ENCODE results near the gene SERPINB6.
A peak's percentile ranks its signal among the peaks of the same experiment; 100 is the strongest.
"Not testable (repeated sequence)": the region's sequence is repeated elsewhere in the genome, so short reads cannot be mapped to it uniquely, and the experiment has no call there.

The SERPINB6 gene

DNA sequence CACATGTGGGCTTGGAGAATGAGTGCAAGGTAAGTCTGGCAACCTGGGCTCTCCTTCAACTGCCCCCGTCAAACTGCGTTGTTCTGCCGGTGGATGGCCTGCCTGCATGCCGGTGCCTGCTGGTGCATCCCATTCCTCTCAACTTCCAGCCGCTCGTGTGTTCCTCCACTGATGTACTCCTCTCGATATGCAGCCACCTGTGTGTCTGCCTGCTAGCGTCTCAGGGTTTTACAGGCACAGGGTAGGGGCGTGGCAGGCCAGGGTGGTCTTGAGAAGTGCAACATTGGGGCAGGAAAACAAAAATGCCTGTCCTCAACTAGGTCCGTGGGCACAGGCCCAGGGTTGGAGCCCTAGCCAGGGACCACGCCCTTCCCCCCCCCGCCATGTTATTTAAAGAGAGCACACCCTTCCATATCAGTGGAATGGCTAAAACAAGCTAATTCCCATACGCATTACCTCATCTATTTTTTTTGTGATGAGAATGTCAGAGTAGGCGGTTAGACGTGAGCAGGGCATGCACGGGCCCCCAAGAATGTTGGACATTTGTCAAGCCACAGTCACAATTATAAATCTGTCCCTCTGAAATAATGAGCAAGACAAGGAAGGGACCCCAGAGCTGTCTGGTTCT lies 33.2 kb downstream of the SERPINB6 start:
- H3K27me3 ChIP-seq (replicated peaks), result no peaks in the 10 kb centered on the region
- TF ChIP-seq, protein P1, sequence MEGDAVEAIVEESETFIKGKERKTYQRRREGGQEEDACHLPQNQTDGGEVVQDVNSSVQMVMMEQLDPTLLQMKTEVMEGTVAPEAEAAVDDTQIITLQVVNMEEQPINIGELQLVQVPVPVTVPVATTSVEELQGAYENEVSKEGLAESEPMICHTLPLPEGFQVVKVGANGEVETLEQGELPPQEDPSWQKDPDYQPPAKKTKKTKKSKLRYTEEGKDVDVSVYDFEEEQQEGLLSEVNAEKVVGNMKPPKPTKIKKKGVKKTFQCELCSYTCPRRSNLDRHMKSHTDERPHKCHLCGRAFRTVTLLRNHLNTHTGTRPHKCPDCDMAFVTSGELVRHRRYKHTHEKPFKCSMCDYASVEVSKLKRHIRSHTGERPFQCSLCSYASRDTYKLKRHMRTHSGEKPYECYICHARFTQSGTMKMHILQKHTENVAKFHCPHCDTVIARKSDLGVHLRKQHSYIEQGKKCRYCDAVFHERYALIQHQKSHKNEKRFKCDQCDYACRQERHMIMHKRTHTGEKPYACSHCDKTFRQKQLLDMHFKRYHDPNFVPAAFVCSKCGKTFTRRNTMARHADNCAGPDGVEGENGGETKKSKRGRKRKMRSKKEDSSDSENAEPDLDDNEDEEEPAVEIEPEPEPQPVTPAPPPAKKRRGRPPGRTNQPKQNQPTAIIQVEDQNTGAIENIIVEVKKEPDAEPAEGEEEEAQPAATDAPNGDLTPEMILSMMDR (IDR thresholded peaks at IDR 0.05; ENCODE audit: low read depth, low read length, missing control alignments), result no peak
- H3K27ac ChIP-seq, result no peak overlapping the region
- no peak overlapping the region for H3K4me3 ChIP-seq (ENCODE audit: low read depth, low read length)
- in situ Hi-C loops (cut with HindIII; ENCODE audit: low pct_ligation_motif_present, low sequenced_read_pairs), result no loop called here
- H3K36me3 ChIP-seq (replicated peaks), result no peaks in the 10 kb centered on the region
- no peak for DNase-seq

DNA sequence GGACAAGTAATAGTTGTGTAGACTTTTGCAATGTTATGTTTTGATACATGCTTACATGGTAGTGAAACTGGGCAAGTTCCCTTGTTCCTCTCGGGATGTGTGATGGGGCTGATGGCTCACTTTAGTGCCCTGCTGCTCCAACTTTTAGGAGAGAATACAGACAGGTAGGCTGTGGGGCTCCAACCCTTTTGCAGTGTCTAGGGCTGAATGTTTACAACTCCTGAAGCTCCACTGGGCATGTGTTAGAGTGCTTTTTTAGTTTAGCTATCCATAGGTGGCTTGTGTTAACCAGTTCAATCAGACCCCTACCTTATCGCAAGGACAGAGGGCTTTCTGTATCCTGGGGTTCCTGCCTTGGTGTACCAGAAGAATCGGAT lies 33.8 kb downstream of the SERPINB6 start:
- in situ Hi-C loops (cut with HindIII; ENCODE audit: low pct_ligation_motif_present, low sequenced_read_pairs), result no loop called here
- Histone ChIP-seq H3K36me3 (replicated peaks) (no peaks in the 10 kb centered on the region), H3K27ac (no peak overlapping the region), H3K27me3 (replicated peaks) (no peaks in the 10 kb centered on the region), H3K4me3 (ENCODE audit: low read depth, low read length) (no peak overlapping the region)
- DNase-seq, result no peak
- TF ChIP-seq, protein P1 (IDR thresholded peaks at IDR 0.05; ENCODE audit: low read depth, low read length, missing control alignments), result no peak

DNA sequence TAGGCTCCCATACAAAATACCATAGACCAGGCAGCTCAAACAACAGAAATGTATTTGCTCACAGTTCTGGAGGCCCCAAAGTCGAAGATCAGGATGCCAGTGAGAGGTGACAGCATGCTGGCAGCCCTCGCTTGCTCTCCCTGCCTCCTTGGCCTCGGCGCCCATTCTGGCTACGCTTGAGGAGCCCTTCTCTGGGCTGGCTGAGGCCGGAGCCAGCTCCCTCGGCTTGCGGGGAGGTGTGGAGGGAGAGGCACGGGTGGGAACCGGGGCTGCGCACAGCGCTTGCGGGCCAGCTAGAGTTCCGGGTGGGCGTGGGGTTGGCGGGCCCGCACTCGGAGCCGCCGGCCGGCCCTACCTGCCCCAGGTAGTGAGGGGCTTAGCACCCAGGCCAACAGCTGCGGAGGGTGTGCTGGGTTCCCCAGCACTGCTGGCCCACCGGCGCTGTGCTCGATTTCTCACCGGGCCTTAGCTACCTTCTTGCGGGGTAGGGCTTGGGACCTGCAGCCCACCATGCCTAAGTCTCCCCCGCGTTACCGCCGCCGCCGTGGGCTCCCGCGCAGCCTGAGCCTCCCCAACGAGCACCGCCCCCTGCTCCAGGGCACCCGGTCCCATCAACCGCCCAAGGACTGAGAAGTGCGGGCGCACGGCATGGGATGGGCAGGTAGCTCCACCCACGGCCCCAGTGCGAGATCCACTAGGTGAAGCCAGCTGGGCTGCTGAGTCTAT lies 35.6 kb downstream of the SERPINB6 start:
- DNase-seq, result no peak
- H3K4me3 ChIP-seq (ENCODE audit: low read depth, low read length), result no peak overlapping the region
- H3K27me3 ChIP-seq (replicated peaks), result no peaks in the 10 kb centered on the region
- H3K27ac ChIP-seq, result no peak overlapping the region
- TF ChIP-seq, protein P1 (IDR thresholded peaks at IDR 0.05; ENCODE audit: low read depth, low read length, missing control alignments), result no peak
- in situ Hi-C loops (cut with HindIII; ENCODE audit: low pct_ligation_motif_present, low sequenced_read_pairs), result no loop called here
- H3K36me3 ChIP-seq (replicated peaks), result no peaks in the 10 kb centered on the region

DNA sequence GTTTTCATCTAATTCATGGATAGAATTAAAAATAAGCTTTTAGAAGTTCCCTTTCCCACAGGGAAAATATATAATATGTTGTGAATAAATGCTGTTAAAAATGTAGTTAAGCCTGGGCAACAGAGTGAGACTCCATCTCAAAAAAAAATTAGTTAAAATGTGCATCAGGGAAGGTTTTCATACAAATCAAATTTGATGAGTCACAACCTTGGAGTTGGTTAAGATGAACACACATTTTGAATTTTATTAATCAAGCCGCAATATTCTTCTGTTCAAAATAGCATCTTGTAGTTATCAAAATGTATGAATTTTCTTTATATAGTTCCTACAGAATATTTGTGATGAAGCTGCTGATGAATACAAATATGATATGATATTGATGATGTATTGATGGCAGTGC lies 37.3 kb downstream of the SERPINB6 start:
- no peak for DNase-seq
- in situ Hi-C loops (cut with HindIII; ENCODE audit: low pct_ligation_motif_present, low sequenced_read_pairs), result no loop called here
- Histone ChIP-seq H3K4me3 (ENCODE audit: low read depth, low read length) (no peak overlapping the region), H3K27me3 (replicated peaks) (no peaks in the 10 kb centered on the region), H3K36me3 (replicated peaks) (no peaks in the 10 kb centered on the region), H3K27ac (no peak overlapping the region)
- TF ChIP-seq, protein P1 (IDR thresholded peaks at IDR 0.05; ENCODE audit: low read depth, low read length, missing control alignments), result no peak

DNA sequence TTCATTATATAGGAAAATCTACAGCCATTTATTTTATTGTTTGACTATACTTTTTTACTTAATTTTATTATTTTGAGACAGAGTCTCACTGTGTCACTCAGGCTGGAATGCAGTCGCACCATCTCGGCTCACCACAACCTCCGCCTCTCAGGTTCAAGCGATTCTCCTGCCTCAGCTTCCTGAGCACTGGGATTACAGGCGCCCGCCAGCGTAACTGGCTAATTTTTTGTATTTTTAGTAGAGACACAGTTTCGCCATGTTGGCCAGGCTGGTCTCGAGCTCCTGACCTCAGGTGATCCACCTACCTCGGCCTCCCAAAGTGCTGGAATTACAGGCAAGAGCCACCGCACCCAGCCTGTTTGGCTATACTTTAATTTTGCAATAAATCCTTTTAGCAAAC lies 38.5 kb downstream of the SERPINB6 start:
- H3K4me3 ChIP-seq (ENCODE audit: low read depth, low read length); H3K36me3 ChIP-seq (replicated peaks); in situ Hi-C loops (cut with HindIII; ENCODE audit: low pct_ligation_motif_present, low sequenced_read_pairs); DNase-seq; H3K27me3 ChIP-seq (replicated peaks); H3K27ac ChIP-seq: not testable (repeated sequence)

DNA sequence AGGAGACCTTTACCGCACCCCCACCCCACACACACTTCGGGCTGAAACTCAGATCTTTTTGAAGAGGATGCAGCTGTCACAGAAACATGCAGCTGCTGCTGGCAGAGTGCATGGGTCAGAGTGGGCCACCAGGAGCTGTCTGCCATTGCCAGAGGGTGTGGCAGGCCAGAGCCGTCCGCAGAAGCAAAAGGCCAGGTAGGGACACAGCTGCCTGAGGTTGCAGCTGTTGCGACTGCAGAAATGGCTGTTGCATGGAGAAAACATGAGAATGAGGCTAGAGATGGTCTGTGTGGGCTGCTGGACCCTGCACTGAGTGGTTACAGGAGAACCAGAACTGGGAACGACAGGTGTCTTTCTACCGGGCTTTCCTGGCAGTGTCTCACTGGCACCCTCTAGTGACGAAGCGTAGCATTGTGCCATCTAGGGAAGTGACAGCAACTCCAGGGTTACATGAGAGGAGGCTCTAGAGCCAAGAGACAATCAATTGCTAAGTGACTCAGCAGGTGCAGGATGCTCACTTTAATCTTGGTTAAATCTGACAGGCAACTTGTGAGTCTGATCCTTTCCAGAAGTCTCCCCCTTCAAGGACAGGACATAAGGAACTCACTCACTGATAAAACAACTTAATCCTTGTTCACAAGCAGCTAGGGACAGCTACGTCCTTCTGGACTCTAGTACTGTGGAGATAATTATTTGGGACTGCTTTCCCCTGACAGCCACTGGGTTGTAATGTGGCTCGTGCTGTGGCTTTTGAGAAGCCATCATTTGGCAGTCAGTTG lies 39.2 kb downstream of the SERPINB6 start:
- H3K4me3 ChIP-seq (ENCODE audit: low read depth, low read length), result no peak overlapping the region
- in situ Hi-C loops (cut with HindIII; ENCODE audit: low pct_ligation_motif_present, low sequenced_read_pairs), result no loop called here

More for the DNA sequence above, 39.2 kb downstream of the SERPINB6 start:
- H3K27me3 ChIP-seq (replicated peaks), result no peaks in the 10 kb centered on the region
- no peaks in the 10 kb centered on the region for H3K36me3 ChIP-seq (replicated peaks)
- H3K27ac ChIP-seq, result no peak overlapping the region
- TF ChIP-seq, protein P1 (IDR thresholded peaks at IDR 0.05; ENCODE audit: low read depth, low read length, missing control alignments), result peak; percentile 99
- peak; percentile 75 for DNase-seq

All from brain microvascular endothelial cell (primary cell).